GM21576 (cell line): ENCODE measurements around the gene RAD51.

ENCODE experiments used
- ATAC-seq: cut with Tn5 transposase; IDR thresholded peaks from one replicate; pipeline ENCODE4 v1.9.1; 2021; ENCODE audit warnings: mild to moderate bottlenecking, moderate library complexity; ENCODE audit not compliant: unreplicated experiment

RAD51 gene

DNA sequence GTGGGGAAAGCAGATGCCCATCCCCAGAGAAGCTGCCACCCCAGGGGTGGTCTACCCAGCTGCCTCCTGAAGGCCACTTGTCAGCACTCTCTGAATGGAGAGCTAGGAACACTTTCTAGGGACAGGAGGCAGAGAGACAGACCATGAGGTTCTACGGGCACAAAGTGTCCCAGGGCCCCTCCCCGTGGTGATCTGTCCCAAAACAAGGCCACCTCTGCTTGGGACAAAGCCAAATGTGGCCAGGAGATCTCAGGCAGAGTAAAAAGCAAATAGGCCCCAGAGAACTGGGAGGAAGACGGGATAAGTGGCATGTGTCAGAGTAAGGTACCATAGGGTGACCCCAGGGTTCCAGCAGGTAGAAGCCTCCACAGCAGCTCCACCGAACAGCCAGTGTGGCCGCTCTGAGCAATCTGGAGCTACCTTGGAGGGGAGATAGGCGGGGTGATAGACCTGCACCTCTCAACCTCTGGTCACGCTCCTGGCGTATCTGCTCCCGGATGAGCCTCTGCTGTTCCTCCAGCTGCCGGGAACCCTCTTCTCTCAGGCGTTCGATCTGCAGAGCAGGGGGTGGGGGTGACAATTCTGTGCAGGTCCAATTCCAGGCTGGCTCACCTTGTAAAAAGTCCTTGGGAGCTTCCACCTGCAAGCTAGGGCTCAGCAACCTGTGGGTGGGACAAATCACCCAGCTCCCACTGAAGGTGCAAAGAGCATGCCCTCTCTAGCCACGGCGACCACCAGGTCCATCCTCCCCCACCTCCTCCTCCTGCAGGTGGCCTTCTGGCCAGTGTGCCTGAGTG lies 81.0 kb downstream of the RAD51 start:
- ATAC-seq = no peak

DNA sequence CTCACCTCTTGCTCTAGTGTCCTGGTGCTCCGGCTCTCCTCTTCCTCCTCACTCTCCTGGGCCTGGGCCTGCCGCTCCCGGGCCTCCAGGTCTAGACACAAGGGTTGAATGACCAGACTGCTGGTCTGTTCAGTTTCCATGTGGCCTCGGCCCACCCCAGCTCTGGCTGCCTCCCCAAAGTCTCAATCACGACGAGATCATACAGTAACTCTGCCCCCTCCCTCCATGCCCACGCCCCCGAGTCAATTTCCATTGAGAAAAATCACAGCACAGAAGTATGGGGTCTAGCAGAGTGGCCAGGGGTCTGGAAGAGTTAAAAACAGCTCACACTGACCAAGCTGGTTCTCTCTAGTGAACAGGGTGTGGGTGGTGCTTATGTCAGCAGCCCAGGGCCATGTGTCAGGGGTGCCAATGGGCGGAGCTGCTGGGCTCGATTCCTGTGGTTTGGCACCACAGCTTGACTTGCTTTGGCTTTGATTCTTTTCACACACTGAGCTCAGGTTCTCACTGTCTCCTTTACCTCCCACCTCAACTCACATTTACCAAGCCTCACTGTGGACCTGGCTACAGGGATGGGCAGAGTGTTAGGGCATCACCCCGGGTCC lies 81.7 kb downstream of the RAD51 start:
- no peak for ATAC-seq
